Upper lobe of left lung (tissue), 4 donors: ENCODE data around the gene UBE2E2.

ENCODE experiments used
- EP300 ChIP-seq, 4 donors: sonication (generic); formaldehyde crosslinking; IDR thresholded peaks; one replicate each; pipeline ENCODE4 v1.5.1; 2017; ENCODE audit warnings: antibody characterized with exemption in 4 of 4, control low read depth in 2 of 4
- POLR2A ChIP-seq, 4 donors: fragments of 450-650 bp; IDR thresholded peaks; one replicate each; pipeline ENCODE4 v1.5.1; 2016 to 2017; ENCODE audit warnings: antibody characterized with exemption in 4 of 4, mild to moderate bottlenecking in 2 of 4
- POLR2AphosphoS5 ChIP-seq, 2 donors: sonication (generic); formaldehyde crosslinking; IDR thresholded peaks; one replicate each; pipeline ENCODE4 v1.5.1; 2017; ENCODE audit warnings: antibody characterized with exemption in 2 of 2
- TF ChIP-seq, protein P1 (sequence below), 6 experiments: fragments of 450-650 bp in 4 of 6; fragments of 200-600 bp in 2 of 6; sonication (generic) in 2 of 6; IDR thresholded peaks; one replicate each; pipeline ENCODE4 v1.5.1; 2016 to 2019; ENCODE audit warnings: antibody characterized with exemption in 6 of 6

DNA sequence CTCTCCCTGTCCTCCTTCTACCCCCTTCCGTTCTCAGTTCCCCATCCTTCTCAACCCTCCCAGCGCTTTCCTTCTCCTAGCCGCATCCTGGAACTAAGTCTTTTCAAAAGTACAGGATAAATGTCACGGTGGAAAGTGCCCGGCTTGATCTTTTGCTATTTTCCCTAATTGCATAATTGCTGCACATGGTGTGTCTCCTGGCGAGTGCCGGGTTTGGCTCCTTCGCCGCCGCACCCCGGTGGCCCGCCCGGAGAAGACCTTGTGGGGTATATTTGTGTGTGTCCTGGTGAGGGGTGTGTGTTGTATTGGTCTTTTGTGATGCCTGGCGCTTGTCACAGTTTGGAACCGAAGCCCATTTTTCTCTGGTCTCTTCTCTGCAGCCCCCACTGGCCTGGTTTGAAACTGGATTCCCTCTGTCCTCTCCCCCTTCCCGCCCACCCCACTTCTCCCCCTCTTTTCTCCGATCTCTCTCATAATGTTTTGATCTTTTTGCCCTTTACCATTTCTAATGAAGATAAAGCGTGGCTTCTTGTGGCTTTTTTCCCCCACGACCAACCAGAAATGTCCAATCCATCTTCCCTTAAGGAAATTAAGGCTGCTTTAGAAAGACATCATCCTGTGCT, 692 bp downstream of the UBE2E2 start:
- TF ChIP-seq, protein P1, sequence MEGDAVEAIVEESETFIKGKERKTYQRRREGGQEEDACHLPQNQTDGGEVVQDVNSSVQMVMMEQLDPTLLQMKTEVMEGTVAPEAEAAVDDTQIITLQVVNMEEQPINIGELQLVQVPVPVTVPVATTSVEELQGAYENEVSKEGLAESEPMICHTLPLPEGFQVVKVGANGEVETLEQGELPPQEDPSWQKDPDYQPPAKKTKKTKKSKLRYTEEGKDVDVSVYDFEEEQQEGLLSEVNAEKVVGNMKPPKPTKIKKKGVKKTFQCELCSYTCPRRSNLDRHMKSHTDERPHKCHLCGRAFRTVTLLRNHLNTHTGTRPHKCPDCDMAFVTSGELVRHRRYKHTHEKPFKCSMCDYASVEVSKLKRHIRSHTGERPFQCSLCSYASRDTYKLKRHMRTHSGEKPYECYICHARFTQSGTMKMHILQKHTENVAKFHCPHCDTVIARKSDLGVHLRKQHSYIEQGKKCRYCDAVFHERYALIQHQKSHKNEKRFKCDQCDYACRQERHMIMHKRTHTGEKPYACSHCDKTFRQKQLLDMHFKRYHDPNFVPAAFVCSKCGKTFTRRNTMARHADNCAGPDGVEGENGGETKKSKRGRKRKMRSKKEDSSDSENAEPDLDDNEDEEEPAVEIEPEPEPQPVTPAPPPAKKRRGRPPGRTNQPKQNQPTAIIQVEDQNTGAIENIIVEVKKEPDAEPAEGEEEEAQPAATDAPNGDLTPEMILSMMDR (IDR thresholded peaks at IDR 0.05), result no peak
- TF ChIP-seq EP300 (IDR thresholded peaks at IDR 0.05), result no peak
- TF ChIP-seq POLR2A (IDR thresholded peaks at IDR 0.05), result no peak
- TF ChIP-seq POLR2AphosphoS5 (IDR thresholded peaks at IDR 0.05), result no peak
